ENCODE results near the gene TBC1D4. TPM values are rescaled to one million over a fixed set of nuclear protein-coding genes. Genes with fewer than 3 reads are reported as not detected.

The TBC1D4 gene
- total and polyA plus RNA-seq, 7 donors, result 5.4 to 15.0 (median 7.8) TPM

GRCh38 chr13:75303263-75303662, 178.7 kb downstream of the TBC1D4 start:
- TF ChIP-seq CTCF (IDR thresholded peaks at IDR 0.05), result no peak
- no peak for TF ChIP-seq EP300 (IDR thresholded peaks at IDR 0.05)
- TF ChIP-seq POLR2A (IDR thresholded peaks at IDR 0.05), result no peak
- no peak for TF ChIP-seq POLR2AphosphoS5 (IDR thresholded peaks at IDR 0.05)
- 94 to 98% methylated on average over 4 of the region's 4 CpGs for WGBS, 2 donors
- DNase-seq, result no peak
- Histone ChIP-seq H3K27me3 (no peaks in the 10 kb centered on the region), H3K4me3 (no peak overlapping the region), H3K36me3 (no peaks in the 10 kb centered on the region), H3K27ac (no peak overlapping the region), H3K4me1 (peaks cover 0 to 11% (median 3%) of the 10 kb centered on the region in 4 donors), H3K9me3 (no peaks in the 10 kb centered on the region)
- intact Hi-C loops (cut with DNase I), result no loop called here

DNA sequence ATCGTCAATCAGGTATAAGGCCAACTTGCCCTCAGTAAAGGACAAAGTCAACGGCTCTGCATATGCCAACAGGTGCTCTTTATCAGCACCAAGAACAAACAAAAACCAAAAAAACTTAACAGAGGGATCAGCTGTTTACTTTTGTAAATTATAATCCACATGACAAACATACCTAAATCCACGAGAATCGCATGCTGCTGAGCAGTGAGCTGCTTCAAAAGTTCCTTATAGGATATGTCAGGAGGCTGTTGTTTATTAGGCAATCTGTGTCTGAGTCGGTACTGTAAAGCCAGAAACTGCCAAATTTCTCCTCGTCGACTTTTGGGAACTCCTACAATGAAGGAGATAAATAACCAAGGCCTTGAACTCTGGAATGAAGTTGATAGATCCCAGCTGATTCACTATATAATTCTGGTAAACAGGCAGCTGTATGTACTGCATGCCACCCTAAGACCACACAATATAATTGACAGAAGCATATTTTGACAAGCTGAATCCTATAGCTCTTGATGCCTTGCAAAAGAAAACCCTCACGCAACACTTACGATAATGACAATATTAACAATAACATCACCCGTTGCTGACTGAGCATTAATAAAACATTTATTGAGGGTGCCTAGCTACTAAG, 179.8 kb downstream of the TBC1D4 start:
- no peak overlapping the region for H3K4me3 ChIP-seq
- no peak for TF ChIP-seq POLR2A (IDR thresholded peaks at IDR 0.05)
- TF ChIP-seq CTCF (IDR thresholded peaks at IDR 0.05), result no peak
- TF ChIP-seq POLR2AphosphoS5 (IDR thresholded peaks at IDR 0.05), result no peak
- no peak for TF ChIP-seq EP300 (IDR thresholded peaks at IDR 0.05)
- no peaks in the 10 kb centered on the region for H3K27me3 ChIP-seq
- 33 to 57% methylated on average over 10 of the region's 10 CpGs for WGBS, 2 donors
- no peaks in the 10 kb centered on the region for H3K4me1 ChIP-seq
- no peaks in the 10 kb centered on the region for H3K9me3 ChIP-seq
- H3K36me3 ChIP-seq, result no peaks in the 10 kb centered on the region
- H3K27ac ChIP-seq, result no peak overlapping the region
- intact Hi-C loops (cut with DNase I), result no loop called here
- DNase-seq, result no peak

- Histone ChIP-seq H3K27ac (no peak overlapping the region), H3K4me3 (no peak overlapping the region), H3K9me3 (no peaks in the 10 kb centered on the region), H3K36me3 (no peaks in the 10 kb centered on the region), H3K27me3 (no peaks in the 10 kb centered on the region), H3K4me1 (no peaks in the 10 kb centered on the region)
- no peak for TF ChIP-seq POLR2A (IDR thresholded peaks at IDR 0.05)
- 60 to 92% methylated on average over 4 of the region's 4 CpGs for WGBS, 2 donors
- no peak for DNase-seq
- intact Hi-C loops (cut with DNase I), result loop anchor here (10.0 kb wide), 1 partner anchor 1935 kb away; no protein-coding TSS in a partner anchor
Measured at GRCh38 chr13:75299913-75300862, 181.8 kb downstream of the TBC1D4 start.

DNA sequence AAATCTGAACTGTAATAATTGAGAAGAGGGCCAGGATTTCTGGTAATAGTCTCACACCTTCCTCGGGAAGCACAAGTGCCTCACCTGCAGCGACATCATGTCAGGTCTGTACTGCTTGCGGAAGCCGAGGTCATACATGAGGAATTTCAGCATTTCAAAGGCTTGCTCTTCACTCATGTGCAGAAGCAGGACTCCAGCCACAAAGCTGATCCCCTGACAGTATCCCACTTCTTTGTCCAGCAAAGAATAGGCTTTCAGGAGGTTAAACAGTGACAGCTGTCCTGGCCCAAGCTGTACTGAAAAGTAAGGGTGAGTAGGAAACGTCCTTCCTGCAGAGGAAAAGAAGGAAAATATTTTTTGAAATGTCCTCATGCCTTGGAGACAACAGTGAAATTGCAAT, 182.7 kb downstream of the TBC1D4 start:
- Histone ChIP-seq H3K36me3 (no peaks in the 10 kb centered on the region), H3K4me3 (no peak overlapping the region), H3K4me1 (no peaks in the 10 kb centered on the region), H3K27ac (no peak overlapping the region), H3K27me3 (no peaks in the 10 kb centered on the region), H3K9me3 (no peaks in the 10 kb centered on the region)
- no peak for DNase-seq
- no peak for TF ChIP-seq POLR2A (IDR thresholded peaks at IDR 0.05)
- no peak for TF ChIP-seq CTCF (IDR thresholded peaks at IDR 0.05)
- no peak for TF ChIP-seq EP300 (IDR thresholded peaks at IDR 0.05)
- no peak for TF ChIP-seq POLR2AphosphoS5 (IDR thresholded peaks at IDR 0.05)
- 86 to 94% methylated on average over 5 of the region's 5 CpGs for WGBS, 2 donors
- intact Hi-C loops (cut with DNase I), result loop anchor here (10.0 kb wide), 1 partner anchor 1934 kb away; no protein-coding TSS in a partner anchor

- WGBS, 2 donors, result 34 to 71% methylated on average over 1 of the region's 1 CpG
- no peak overlapping the region for H3K4me3 ChIP-seq
- H3K27me3 ChIP-seq, result no peaks in the 10 kb centered on the region
- TF ChIP-seq CTCF (IDR thresholded peaks at IDR 0.05) (no peak), POLR2A (IDR thresholded peaks at IDR 0.05) (no peak)
- no peaks in the 10 kb centered on the region for H3K9me3 ChIP-seq
- no peak overlapping the region for H3K27ac ChIP-seq
- DNase-seq, result no peak
- no peaks in the 10 kb centered on the region for H3K4me1 ChIP-seq
- intact Hi-C loops (cut with DNase I), result loop anchor here (10.0 kb wide), 1 partner anchor 1932 kb away; no protein-coding TSS in a partner anchor
- no peaks in the 10 kb centered on the region for H3K36me3 ChIP-seq
Measured at GRCh38 chr13:75296641-75297040, 185.3 kb downstream of the TBC1D4 start.
